HG03442 (cell line): Measurements from ENCODE around the gene KLK12.

Experiments used
- ATAC-seq: cut with Tn5 transposase; IDR thresholded peaks from one replicate; pipeline ENCODE4 v1.9.1; 2021; ENCODE audit warnings: mild to moderate bottlenecking, moderate library complexity; ENCODE audit not compliant: unreplicated experiment

The KLK12 gene

DNA sequence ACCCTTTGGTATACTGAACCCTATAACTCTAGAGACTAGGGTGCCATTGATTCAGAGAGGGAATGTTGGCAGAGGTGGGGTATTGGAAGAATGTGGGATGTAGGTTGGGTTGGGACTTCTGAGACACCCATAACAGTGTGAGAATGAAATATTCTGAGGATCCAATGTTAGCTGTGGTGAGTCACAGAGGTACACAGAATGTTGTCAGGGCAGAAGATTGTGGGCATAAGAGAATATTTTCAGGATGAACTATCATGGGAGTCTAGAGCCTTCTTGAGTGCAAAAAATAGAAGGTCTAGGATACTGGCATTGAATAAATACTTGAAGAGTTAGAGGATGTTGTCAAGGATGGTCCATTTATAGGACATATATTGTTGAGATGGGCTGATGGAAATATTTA is 21.1 kb upstream of the KLK12 start:
- ATAC-seq = no peak

GRCh38 chr19:51047031-51047335 is 12.2 kb upstream of the KLK12 start:
- no peak for ATAC-seq

DNA sequence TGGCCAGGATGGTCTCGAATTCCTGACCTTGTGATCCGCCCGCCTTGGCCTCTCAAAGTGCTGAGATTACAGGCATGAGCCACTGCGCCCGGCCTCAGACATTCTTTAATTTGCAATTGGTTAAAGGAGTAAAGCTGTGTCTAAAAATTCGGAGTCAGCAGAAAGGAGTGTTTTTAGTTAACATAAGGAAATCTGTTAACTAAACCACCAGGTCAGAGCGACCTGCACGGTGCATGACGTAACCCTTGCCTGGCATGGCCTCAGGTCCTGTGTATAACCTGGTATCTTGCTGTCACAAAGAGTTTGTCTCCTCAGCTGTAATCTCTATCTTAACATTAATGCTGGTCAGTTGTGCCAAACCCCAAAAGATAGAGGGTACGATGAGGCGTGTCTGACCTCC is 9.5 kb upstream of the KLK12 start:
- no peak for ATAC-seq

DNA sequence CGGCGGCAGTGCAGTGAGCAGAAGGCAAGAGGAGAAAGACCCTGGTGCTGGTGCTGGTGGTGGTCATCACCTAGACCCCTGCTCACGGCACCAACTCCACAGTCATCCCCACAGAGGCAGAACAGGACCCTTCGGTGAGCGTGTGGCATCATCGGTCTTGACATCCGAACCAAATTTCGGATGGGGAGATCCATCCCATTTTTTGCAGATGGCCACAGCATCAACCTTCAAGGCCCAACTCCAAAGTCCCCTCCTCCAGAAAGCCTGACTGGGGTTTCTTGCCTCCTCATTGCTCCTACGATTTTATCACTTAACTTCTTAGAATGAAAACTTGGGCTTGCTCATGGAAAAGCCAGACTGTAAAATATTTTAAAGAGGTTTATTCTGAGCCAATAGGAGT is 8.7 kb upstream of the KLK12 start:
- ATAC-seq = no peak

DNA sequence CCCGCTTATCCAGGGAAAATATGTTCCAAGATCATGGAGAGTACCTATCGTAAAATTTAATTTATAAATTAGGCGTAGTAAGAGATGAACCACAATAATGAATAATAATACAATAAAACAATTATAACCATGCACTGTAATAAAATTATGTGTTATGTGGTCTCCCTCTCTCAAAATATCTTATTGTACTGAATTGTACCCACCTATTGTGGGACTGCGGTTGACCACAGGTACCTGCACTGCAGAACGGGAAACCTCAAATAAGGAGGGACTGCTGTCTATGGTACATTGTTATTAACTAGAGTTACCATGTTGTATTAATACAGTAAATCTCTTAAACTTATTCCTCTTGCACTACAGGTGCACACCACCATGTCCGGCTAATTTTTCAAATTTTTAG is 5.3 kb upstream of the KLK12 start:
- no peak for ATAC-seq

GRCh38 chr19:51036519-51036918 is 1.7 kb upstream of the KLK12 start:
- ATAC-seq = no peak

GRCh38 chr19:51031880-51032225 is 2.9 kb downstream of the KLK12 start:
- ATAC-seq = no peak

DNA sequence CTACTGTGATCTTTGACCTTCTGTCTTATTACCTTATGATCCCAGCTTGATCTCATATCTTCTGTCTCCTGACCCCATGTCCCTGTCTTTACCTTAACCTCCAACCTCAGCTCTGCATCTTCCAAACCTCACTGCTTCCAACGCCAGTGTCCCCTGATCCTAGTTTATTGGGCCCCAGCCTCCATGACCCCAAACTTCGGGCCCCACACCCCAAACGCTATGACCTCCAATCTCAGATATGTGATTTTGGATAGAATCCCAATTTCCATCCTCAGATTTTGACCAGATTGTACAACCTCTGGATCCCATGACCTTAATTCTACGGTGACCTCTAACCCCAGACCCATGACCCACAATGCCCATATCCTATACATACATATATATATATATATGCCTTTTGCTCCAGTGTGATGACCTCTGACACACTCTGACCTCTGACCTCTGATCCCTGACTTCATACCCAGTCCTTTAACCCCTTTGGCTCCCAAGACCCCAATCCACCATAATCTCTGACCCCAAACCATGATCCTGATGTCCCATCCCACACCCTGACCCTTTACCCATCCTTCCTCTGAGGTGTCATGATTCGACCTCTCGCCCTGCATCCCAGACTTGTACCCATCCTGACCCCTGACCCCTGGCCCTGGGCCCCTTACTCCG is 3.5 kb downstream of the KLK12 start:
- no peak for ATAC-seq

GRCh38 chr19:51030631-51031030 is 4.2 kb downstream of the KLK12 start:
- no peak for ATAC-seq

GRCh38 chr19:51029718-51030117 is 5.1 kb downstream of the KLK12 start:
- ATAC-seq = no peak

DNA sequence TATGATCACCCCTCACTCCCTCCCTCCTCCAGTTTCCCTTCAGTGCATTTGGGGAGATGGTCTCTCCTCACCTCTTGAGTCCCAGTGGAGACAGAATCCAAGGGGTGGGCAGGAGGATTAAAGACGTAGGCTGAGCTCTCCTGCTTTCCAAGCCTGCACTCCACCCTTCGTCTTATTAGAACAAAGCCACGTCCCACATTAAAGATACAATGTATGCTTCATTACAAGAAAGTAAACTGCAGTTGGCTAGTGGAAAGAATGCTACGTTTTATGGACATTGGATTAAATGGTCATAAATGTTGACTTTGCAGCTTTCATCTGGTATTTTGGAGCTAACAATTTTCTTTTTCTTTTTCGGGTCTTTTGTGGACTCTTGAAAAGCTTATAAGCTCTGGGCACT is 6.9 kb downstream of the KLK12 start:
- ATAC-seq = no peak

DNA sequence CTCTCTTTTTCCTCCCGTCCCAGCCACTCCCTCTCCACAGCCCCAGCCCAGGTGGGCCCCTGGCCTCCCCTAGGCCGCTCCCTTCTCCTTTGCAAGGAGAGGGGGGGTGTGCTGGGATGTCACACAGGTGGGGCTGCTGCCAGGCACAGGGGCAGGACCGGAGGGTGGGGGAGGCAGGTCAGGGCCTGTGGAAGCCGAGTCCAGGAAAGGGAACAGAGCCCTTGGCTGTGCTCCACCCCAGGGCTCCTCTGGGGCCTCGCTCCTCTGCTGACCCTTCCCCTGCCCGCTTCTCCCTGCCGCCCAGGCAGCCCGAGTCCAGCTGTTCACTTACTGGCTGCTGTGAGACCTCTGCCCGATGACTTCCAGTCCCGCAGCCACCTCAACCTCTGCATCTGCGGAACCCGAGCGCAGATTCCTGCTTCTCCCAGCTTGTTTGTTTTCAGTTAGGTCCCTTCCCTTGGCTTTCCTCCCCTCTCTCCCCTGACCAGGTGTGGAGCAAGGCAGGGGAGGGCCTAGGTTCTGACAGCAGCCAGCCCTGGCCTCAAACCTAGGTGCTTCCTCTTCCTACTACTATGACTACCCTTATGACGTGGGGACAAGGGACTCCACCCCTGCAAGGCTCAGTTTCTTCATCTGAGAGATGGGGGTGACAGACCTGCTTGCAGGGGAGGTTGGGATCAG is 7.5 kb downstream of the KLK12 start:
- ATAC-seq = no peak

GRCh38 chr19:51026554-51026831 is 8.3 kb downstream of the KLK12 start, which contains the start of gene KLK11:
TSS of gene KLK11 (minus strand) at chr19:51026616. CDS start at chr19:51025631, 985 bp downstream.
- no peak for ATAC-seq

DNA sequence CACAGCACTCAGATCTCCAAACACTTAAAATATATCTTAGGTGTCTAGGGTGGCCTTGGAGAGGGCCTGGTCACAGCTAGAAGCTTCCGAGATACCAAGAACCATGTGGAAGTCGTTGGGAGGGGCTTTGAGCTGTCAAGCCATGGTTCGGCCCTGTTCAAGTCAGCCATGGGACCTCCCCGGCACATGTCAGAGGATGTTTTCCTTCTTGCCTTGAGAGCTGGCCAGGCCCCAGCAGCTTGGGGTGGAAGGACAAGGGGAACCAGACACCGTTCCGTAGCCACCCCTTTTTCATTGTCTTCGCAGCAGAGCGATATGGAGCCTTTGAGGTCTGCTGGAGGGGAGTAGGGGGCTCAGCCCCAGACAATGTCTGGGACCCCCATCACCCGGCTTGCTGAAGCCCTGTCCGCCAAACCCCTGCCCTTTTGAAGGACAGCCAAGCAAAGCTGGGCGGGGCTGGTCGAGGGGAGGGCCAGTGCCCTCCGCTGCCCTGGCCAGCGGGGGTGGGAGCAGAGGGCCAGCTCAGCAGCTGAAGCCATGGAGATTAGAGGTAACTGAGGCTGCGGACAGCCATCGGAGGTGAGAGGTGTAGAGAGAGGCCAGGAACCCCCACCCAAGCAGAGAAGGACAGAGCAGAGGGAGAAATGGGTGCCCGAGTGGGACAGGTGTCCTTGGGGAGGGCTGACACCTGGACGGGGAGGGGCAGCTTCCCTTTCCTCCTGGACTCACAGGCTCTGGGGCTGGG is 8.8 kb downstream of the KLK12 start:
- no peak for ATAC-seq

- no peak for ATAC-seq
These were observed 9.4 kb downstream of the KLK12 start for GRCh38 chr19:51025401-51025800.

GRCh38 chr19:51024924-51025323 is 9.9 kb downstream of the KLK12 start:
- ATAC-seq = no peak

DNA sequence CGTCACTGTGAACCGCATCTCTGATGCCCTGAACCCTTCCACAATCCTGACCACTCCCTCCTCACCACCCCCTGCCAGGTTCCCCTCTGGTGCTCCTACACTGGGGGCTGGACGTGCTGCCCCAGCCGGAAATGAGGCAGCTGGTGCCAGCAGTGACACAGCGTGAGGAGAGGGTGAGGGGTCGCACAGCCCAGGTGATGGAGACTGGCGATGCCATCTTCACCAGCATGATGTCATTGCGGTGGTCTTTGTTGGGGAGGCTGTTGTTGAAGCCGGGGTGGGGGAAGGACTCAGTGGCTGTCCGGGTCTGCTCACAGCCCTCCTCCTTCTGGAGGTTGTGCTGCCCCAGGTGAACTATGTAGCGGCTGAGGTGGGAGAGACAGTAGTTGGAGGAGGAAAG is 10.9 kb downstream of the KLK12 start:
- ATAC-seq = no peak

- ATAC-seq = no peak
These were observed 12.3 kb downstream of the KLK12 start for GRCh38 chr19:51022526-51022925.

DNA sequence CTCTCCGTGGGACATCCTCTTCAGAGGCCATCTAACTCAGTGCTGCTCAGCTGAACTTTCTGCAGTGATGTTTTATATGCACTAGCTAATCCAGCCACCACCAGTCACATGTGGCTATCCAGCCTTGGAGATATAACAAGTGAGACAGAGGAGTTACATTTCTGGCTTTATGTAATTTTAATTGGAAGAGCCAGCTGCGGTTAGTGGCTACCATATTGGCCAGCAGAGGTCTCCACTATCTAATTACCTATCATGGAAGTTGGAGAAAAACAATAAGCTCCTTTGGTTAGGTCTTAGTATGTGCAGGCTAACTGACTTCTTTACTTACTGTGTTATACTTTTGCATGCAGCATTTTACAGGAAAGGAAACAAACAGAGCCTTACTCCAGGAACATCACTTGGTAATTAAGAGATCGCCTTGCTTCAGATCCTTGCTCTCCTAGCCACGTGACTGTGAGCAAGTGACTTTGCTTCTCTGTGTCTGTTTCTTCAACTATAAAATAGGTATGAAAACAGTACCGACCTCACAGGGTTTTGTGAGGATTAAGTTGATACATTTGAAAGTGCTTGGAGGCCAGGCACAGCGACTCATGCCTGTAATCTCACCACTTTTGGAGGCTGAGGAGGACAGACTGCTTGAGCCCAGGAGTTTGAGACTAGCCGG is 13.7 kb downstream of the KLK12 start:
- ATAC-seq = no peak

- ATAC-seq = no peak
These were observed 15.3 kb downstream of the KLK12 start, which contains the start of gene KLK10 for GRCh38 chr19:51019544-51019925. TSS of gene KLK10 (minus strand) at chr19:51019709. CDS start at chr19:51019130, 579 bp downstream.

DNA sequence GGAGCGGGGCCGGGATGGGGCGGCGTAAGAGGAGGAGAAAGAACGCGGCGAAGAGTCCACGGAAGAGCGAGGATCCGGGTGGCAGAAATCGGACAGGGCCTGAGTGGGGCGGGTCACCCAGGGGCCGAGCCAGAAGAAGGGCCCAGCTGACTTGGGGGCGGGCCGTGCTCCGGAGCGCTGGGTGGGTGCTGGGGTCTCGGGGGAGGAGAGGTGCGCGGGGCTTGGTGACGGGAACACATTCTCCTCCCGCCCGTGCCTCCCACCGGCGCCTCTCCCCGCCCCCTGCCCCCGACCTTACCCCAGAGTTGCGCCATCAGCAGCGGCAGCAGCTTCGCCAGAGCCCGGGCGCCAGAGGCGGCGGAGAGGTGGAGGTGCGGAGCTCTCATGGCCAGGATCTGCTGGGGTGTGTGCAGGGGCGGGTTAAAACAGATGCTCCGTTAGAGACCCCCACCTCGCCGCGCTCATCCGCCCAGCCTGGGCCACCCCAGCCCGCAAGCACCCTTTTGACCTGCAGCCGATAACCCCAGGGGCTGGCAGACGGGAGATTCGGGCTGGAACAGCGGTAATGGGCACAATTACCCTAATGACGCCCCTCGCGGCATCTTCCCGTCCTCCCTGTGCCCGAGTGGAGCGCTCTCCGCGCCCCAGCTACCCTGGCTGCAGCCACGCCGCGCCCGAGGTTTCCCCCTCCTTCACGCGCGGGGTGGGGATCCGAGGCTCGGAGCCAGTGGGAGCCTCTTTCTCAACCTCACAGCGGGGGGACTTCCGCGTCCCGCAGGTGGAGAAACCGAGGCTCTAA is 15.9 kb downstream of the KLK12 start:
- ATAC-seq = no peak
